HCT116 (cell line): Measurements from ENCODE around the gene TEKT2.

Experiments used
- CEBPB ChIP-seq: IDR thresholded peaks from 2 replicates; pipeline ENCODE4 v1.6.1; 2012; ENCODE audit warnings: low read depth
- EZH2 ChIP-seq: fragments of 200-600 bp; sonication (generic); IDR thresholded peaks from 2 replicates; pipeline ENCODE4 v1.6.1; 2017; ENCODE audit warnings: antibody characterized with exemption, mixed run types
- POLR2A ChIP-seq: IDR thresholded peaks from 2 replicates; pipeline ENCODE4 v1.7.0; 2011; ENCODE audit warnings: borderline replicate concordance; ENCODE audit not compliant: insufficient read depth, insufficient read length; ENCODE audit errors: extremely low read depth
- POLR2AphosphoS5 ChIP-seq: IDR thresholded peaks from 2 replicates; pipeline ENCODE4 v1.6.1; 2011; ENCODE audit warnings: mild to moderate bottlenecking, low read depth, low read length, moderate library complexity
- SRF ChIP-seq: IDR thresholded peaks from 2 replicates; pipeline ENCODE4 v1.6.1; 2012; ENCODE audit warnings: low read depth
- ZNF274 ChIP-seq: fragments of 200-500 bp; sonication (Bioruptor generic); IDR thresholded peaks from 2 replicates; pipeline ENCODE4 v1.6.1; 2014; ENCODE audit warnings: mild to moderate bottlenecking, low read depth, low read length, inconsistent platforms
- TF ChIP-seq, protein P1 (sequence below), 3 experiments: fragments of 200-600 bp in 1 of 3; sonication (generic) in 1 of 3; IDR thresholded peaks in 2 of 3; conservative IDR thresholded peaks in 1 of 3; 2 replicates each; pipeline ENCODE4 v1.5.1; 2012 to 2017; ENCODE audit warnings: low read depth in 2 of 3, low read length in 2 of 3, antibody characterized with exemption in 1 of 3, borderline replicate concordance in 1 of 3, control low read depth in 1 of 3, mild to moderate bottlenecking in 1 of 3, mixed read lengths in 1 of 3, mixed run types in 1 of 3, moderate library complexity in 1 of 3; ENCODE audit not compliant: insufficient read depth in 1 of 3
- TF ChIP-seq, protein P2 (sequence below): IDR thresholded peaks from 2 replicates; pipeline ENCODE4 v1.6.1; 2012; ENCODE audit warnings: low read depth
- TF ChIP-seq, protein P3 (sequence below): IDR thresholded peaks from 2 replicates; pipeline ENCODE4 v1.6.1; 2012

DNA sequence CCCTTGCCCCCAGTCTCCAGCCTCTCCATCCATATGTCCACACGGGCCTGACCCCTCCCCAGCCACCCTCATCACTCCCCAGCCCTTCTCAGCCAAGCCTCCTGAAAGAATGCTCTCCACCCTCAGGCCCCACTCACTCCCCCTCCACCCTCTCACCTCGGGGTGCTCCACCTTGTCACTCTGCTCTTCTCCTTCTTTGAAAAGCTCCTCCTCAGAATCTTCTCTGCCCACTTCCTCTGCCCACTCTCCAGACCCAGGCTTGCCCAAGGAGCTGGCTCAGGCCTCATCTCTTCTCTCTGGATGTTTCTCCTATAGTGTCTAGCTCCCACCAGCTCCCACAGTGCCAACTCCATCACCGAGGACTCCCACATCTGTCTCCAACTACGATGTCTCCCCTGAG, 27.3 kb downstream of the TEKT2 start:
- TF ChIP-seq, protein P1, sequence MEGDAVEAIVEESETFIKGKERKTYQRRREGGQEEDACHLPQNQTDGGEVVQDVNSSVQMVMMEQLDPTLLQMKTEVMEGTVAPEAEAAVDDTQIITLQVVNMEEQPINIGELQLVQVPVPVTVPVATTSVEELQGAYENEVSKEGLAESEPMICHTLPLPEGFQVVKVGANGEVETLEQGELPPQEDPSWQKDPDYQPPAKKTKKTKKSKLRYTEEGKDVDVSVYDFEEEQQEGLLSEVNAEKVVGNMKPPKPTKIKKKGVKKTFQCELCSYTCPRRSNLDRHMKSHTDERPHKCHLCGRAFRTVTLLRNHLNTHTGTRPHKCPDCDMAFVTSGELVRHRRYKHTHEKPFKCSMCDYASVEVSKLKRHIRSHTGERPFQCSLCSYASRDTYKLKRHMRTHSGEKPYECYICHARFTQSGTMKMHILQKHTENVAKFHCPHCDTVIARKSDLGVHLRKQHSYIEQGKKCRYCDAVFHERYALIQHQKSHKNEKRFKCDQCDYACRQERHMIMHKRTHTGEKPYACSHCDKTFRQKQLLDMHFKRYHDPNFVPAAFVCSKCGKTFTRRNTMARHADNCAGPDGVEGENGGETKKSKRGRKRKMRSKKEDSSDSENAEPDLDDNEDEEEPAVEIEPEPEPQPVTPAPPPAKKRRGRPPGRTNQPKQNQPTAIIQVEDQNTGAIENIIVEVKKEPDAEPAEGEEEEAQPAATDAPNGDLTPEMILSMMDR (IDR thresholded peaks at IDR 0.05 in 2 of 3, conservative IDR thresholded peaks at IDR 0.05 in 1 of 3; ENCODE audit: borderline replicate concordance in 1 of 3, insufficient read depth in 1 of 3, low read depth in 2 of 3, low read length in 2 of 3), result no peak
- TF ChIP-seq SRF (no peak), EZH2 (no peak), CEBPB (no peak), POLR2A (no peak), ZNF274 (no peak), POLR2AphosphoS5 (no peak)
- TF ChIP-seq, protein P2, sequence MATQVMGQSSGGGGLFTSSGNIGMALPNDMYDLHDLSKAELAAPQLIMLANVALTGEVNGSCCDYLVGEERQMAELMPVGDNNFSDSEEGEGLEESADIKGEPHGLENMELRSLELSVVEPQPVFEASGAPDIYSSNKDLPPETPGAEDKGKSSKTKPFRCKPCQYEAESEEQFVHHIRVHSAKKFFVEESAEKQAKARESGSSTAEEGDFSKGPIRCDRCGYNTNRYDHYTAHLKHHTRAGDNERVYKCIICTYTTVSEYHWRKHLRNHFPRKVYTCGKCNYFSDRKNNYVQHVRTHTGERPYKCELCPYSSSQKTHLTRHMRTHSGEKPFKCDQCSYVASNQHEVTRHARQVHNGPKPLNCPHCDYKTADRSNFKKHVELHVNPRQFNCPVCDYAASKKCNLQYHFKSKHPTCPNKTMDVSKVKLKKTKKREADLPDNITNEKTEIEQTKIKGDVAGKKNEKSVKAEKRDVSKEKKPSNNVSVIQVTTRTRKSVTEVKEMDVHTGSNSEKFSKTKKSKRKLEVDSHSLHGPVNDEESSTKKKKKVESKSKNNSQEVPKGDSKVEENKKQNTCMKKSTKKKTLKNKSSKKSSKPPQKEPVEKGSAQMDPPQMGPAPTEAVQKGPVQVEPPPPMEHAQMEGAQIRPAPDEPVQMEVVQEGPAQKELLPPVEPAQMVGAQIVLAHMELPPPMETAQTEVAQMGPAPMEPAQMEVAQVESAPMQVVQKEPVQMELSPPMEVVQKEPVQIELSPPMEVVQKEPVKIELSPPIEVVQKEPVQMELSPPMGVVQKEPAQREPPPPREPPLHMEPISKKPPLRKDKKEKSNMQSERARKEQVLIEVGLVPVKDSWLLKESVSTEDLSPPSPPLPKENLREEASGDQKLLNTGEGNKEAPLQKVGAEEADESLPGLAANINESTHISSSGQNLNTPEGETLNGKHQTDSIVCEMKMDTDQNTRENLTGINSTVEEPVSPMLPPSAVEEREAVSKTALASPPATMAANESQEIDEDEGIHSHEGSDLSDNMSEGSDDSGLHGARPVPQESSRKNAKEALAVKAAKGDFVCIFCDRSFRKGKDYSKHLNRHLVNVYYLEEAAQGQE, result no peak
- TF ChIP-seq, protein P3, sequence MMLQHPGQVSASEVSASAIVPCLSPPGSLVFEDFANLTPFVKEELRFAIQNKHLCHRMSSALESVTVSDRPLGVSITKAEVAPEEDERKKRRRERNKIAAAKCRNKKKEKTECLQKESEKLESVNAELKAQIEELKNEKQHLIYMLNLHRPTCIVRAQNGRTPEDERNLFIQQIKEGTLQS, result no peak
